ENCODE measurements around the gene ISG15. TPM values are rescaled to one million over a fixed set of nuclear protein-coding genes. Genes with fewer than 3 reads are reported as not detected.
"Not testable (repeated sequence)": the region's sequence is repeated elsewhere in the genome, so short reads cannot be mapped to it uniquely, and the experiment has no call there.

ISG15 gene
- total RNA-seq, 2 donors from 2014 or later: 81.0 to 197 TPM

- no peaks in the 10 kb centered on the region for H3K9me3 Mint-ChIP-seq
- no peak for DNase-seq
These were observed 33.1 kb upstream of the ISG15 start for GRCh38 chr1:980137-980571.

DNA sequence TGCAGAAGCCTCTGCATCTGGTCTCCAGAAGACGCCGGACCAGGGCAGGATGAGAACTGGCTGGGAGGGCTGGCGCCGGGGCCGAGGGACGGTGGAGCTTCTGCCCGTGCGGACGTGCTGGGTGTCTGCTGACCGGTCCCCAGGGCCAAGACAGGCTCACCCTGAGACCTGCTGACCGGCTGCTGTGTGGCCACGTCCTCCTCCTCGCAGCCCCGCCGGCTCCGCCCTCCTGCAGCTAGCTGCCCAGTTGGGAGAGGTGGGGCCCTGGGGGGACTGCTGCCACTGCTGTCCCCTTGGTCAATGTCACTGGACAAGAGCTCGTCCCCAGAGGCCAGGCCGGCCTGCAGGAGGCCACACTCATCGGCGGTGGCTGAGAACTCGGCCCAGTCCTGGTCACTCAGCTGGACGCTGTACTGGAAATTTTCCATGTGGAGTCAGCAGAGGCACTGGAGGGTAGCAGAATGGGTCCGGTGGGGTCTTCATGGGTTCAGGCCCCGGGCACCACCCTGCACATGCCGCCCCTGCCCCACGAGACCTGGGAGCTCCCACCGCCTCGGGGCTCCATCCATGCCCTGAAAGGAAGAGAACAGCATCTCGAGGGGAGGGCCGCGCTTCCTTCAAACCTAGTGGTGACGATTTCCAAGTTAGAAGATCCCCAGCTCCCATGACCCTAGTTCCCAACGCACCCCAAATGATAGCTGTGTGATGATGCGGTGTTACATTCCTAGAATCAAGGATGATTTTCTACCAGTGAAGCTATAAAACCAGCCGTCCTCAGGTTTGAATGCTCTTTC, 32.5 kb upstream of the ISG15 start:
- H3K9me3 Mint-ChIP-seq: no peaks in the 10 kb centered on the region
- no peaks in the 10 kb centered on the region for H3K4me1 Mint-ChIP-seq (ENCODE audit: low read depth)
- no peak for DNase-seq
- H3K4me3 Mint-ChIP-seq: no peak overlapping the region
- no peak for ATAC-seq (replicated peaks in 1 of 2)
- peaks cover 12% of the 10 kb centered on the region for H3K27me3 Mint-ChIP-seq (ENCODE audit: low read depth)
- no peak overlapping the region for H3K27ac Mint-ChIP-seq
- no peaks in the 10 kb centered on the region for H3K36me3 Mint-ChIP-seq (ENCODE audit: insufficient read depth in 2 of 2)

More at GRCh38 chr1:980137-980571, 33.1 kb upstream of the ISG15 start:
- Mint-ChIP-seq H3K4me3 (no peak overlapping the region), H3K27me3 (ENCODE audit: low read depth) (peaks cover 18% of the 10 kb centered on the region), H3K4me1 (ENCODE audit: low read depth) (no peaks in the 10 kb centered on the region), H3K27ac (no peak overlapping the region), H3K36me3 (ENCODE audit: insufficient read depth in 2 of 2) (no peaks in the 10 kb centered on the region)
- no peak for ATAC-seq (replicated peaks in 1 of 2)

DNA sequence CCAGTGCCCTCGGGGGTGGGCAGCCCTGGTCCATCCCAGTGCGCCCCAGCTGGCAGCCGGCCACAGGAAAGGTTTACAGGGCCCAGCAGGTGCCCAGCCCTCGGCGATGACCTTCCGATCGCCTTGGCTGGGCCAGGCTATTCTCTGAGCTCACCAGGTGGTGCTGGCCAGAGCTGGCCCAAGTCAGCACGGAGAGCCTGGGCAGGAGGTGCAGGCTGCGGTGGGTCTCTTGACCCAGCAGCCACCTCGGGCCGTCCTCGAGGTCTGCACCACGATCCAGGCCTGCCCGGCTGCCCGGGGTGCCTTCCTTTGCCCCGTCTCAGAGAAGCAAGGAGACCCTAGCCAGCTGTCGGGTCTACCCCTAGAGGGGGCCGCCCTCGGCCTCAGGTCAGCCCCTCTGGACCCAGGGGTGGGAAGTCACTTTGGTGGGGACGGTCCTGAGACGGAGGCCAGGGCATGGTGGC, 31.8 kb upstream of the ISG15 start:
- ATAC-seq (replicated peaks in 1 of 2): no peak
- no peak for DNase-seq
- Mint-ChIP-seq H3K4me1 (ENCODE audit: low read depth) (no peaks in the 10 kb centered on the region), H3K27me3 (ENCODE audit: low read depth) (peaks cover 10% of the 10 kb centered on the region), H3K9me3 (no peaks in the 10 kb centered on the region), H3K27ac (no peak overlapping the region), H3K36me3 (ENCODE audit: insufficient read depth in 2 of 2) (no peaks in the 10 kb centered on the region), H3K4me3 (no peak overlapping the region)

GRCh38 chr1:981955-982558, 31.2 kb upstream of the ISG15 start, which contains the start of gene PERM1:
Gene PERM1 (minus strand): TSS chr1:982093. CDS start chr1:981029, 1,064 bp downstream.
- Mint-ChIP-seq H3K4me1 (ENCODE audit: low read depth) (no peaks in the 10 kb centered on the region), H3K27ac (no peak within 1 kb of the TSS), H3K27me3 (ENCODE audit: low read depth) (peaks cover 10% of the 10 kb centered on the region), H3K36me3 (ENCODE audit: insufficient read depth in 2 of 2) (no peaks in the 10 kb centered on the region), H3K9me3 (no peaks in the 10 kb centered on the region), H3K4me3 (no peak within 1 kb of the TSS)
- DNase-seq (no peak), ATAC-seq (replicated peaks in 1 of 2) (no peak)

DNA sequence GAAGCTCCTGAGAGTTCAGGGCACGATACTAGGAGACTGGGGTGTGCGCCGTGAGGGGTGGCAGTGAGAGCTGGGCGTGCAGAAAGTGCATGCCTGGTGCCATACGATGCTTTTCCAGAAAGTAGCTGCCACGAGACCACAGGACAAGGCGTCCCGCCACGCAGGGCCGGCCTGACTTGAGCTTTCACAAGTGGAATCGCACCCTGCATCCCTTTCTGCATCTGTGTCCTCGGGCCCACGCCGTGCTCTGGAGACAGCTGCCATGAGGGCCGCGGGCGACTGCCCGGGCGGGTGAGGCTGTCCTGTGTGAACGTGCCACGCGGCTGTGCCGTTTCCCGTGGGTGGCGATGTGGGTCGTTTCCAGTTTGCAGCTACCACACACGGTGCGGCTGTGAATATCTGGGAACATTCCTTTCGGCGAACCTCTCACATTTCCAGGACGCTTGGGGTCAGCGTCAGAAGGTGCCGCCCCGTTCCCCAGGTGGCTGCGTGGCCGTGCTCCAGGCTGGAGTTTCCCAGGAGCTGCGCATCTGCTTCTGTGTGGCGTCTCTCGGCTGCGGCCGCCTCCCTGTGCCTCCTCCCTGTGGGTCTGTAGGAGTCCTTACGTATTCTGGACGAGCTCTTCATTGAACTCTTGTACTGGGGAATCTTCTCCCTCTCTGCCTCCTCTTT, 30.4 kb upstream of the ISG15 start:
- Mint-ChIP-seq H3K9me3 (no peaks in the 10 kb centered on the region), H3K27me3 (ENCODE audit: low read depth) (peaks cover 10% of the 10 kb centered on the region), H3K4me1 (ENCODE audit: low read depth) (no peaks in the 10 kb centered on the region), H3K4me3 (no peak overlapping the region), H3K27ac (no peak overlapping the region), H3K36me3 (ENCODE audit: insufficient read depth in 2 of 2) (no peaks in the 10 kb centered on the region)
- no peak for DNase-seq
- no peak for ATAC-seq (replicated peaks in 1 of 2)

DNA sequence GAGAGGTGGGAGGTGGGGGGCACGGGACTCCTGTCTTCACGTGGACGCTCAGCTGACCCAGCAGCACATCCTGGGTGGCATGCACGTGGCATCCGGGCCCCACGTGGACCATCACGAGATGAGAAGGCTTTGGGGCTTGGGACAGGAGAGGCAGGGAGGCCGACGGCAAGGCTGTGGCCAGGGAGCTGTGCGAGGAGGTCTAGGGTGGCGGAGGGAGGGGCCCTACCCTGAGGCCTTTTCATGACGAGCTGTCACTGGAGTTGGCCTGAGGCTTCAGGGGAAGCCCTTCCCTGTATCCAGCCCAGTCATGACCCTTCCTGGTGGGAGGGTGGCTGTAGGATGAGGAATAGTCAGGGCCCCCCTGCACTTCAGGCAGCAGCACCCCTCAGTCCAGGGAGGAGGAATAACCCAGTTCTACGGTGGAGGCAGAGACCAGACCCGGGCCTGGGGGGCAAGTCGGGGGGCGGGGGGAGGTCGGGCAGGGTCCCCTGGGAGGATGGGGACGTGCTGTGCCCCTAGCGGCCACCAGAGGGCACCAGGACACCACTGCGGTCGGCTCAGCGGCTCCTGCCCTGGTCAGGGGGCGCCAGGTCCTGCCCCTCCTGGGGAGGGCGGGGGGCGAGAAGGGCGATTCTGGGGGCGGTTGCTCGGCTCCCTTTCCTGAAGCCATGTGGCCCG, 29.4 kb upstream of the ISG15 start:
- ATAC-seq (replicated peaks in 1 of 2) (peak; percentile 83 to 87), DNase-seq (peak; percentile 70 to 74)
- Mint-ChIP-seq H3K4me1 (ENCODE audit: low read depth) (peaks cover under 1% of the 10 kb centered on the region), H3K27ac (no peak overlapping the region), H3K9me3 (no peaks in the 10 kb centered on the region), H3K4me3 (no peak overlapping the region), H3K27me3 (ENCODE audit: low read depth) (peaks cover 17% of the 10 kb centered on the region), H3K36me3 (ENCODE audit: insufficient read depth in 2 of 2) (no peaks in the 10 kb centered on the region)

DNA sequence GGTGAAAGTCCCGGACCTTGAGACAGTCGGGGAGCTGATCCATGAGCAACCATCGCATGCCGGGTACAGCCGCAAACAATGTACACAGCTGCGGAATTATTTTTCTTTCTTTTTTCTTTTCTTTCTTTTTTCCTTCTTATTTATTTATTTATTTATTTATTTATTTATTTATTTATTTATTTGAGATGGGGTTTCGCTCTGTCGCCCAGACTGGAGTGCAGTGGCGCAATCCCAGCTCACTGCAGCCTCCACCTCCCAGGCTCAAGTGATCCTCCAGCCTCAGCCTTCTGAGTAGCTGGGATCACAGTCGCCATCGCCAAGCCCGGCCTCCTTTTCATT, 28.9 kb upstream of the ISG15 start:
- DNase-seq (no peak), ATAC-seq (replicated peaks in 1 of 2) (no peak)
- peaks cover 0 to 2% of the 10 kb centered on the region in 2 donors for H3K36me3 Mint-ChIP-seq (ENCODE audit: insufficient read depth in 2 of 2)
- H3K4me1 Mint-ChIP-seq (ENCODE audit: low read depth): peaks cover 5% of the 10 kb centered on the region
- no peaks in the 10 kb centered on the region for H3K9me3 Mint-ChIP-seq
- H3K27ac Mint-ChIP-seq: no peak overlapping the region
- H3K27me3 Mint-ChIP-seq (ENCODE audit: low read depth): peaks cover 22% of the 10 kb centered on the region
- H3K4me3 Mint-ChIP-seq: no peak overlapping the region

GRCh38 chr1:985126-985525, 28.2 kb upstream of the ISG15 start:
- H3K4me3 Mint-ChIP-seq: no peak overlapping the region
- H3K27ac Mint-ChIP-seq: no peak overlapping the region
- peaks cover 5% of the 10 kb centered on the region for H3K4me1 Mint-ChIP-seq (ENCODE audit: low read depth)
- peaks cover 28% of the 10 kb centered on the region for H3K27me3 Mint-ChIP-seq (ENCODE audit: low read depth)
- H3K9me3 Mint-ChIP-seq: no peaks in the 10 kb centered on the region
- H3K36me3 Mint-ChIP-seq (ENCODE audit: insufficient read depth in 2 of 2): peaks cover 0 to 2% of the 10 kb centered on the region in 2 donors
- no peak for DNase-seq
- no peak for ATAC-seq (replicated peaks in 1 of 2)

DNA sequence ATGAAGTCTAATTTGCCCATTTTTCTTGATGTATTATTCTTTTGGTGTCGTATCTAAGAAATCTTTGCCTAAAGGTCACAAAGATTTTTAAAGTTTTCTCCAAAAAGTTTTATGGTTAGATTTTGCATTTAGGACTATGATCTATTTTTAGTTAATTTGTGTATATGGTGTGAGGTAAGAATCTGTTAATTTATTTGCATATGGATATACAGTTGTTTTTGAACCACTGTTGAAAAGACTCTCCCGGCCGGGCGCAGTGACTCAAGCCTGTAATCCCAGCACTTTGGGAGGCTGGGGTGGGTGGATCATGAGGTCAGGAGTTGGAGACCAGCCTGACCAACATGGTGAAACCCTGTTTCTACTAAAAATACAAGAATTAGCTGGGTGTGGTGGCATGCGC, 25.2 kb upstream of the ISG15 start:
- Mint-ChIP-seq H3K4me1 (ENCODE audit: low read depth) (peaks cover 27% of the 10 kb centered on the region), H3K27me3 (ENCODE audit: low read depth) (peaks cover 28% of the 10 kb centered on the region), H3K36me3 (ENCODE audit: insufficient read depth in 2 of 2) (peaks cover 3 to 11% of the 10 kb centered on the region in 2 donors)
- not testable (repeated sequence) for H3K27ac Mint-ChIP-seq; H3K9me3 Mint-ChIP-seq; DNase-seq; ATAC-seq (replicated peaks in 1 of 2); H3K4me3 Mint-ChIP-seq

- H3K36me3 Mint-ChIP-seq (ENCODE audit: insufficient read depth in 2 of 2): peaks cover 3 to 11% of the 10 kb centered on the region in 2 donors
- not testable (repeated sequence) for H3K4me3 Mint-ChIP-seq; ATAC-seq (replicated peaks in 1 of 2); H3K27ac Mint-ChIP-seq; H3K9me3 Mint-ChIP-seq; DNase-seq
- H3K27me3 Mint-ChIP-seq (ENCODE audit: low read depth): peaks cover 36% of the 10 kb centered on the region
- H3K4me1 Mint-ChIP-seq (ENCODE audit: low read depth): peaks cover 39% of the 10 kb centered on the region
These were observed 22.0 kb upstream of the ISG15 start for GRCh38 chr1:991275-991674.

DNA sequence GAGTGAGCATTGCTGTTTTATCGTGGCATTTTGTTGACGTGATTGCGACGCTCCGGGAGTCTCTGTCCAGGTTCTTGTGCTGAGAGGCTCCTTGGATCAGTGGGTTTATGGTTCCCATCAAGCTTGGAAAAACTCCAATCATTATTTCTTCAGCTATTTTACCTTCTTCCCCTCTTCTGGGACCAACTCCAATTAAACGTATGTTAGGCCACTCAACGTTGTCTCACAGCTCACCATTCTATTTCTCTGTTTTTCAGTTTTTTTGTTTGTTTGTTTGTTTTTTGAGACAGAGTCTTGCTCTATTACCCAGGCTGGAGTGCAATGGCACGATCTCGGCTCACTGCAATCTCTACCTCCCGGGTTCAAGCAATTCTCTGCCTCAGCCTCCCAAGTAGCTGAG, 21.4 kb upstream of the ISG15 start:
- H3K4me3 Mint-ChIP-seq: peak overlapping the region in 1 of 2 donors; percentile 64
- peaks cover 3 to 11% of the 10 kb centered on the region in 2 donors for H3K36me3 Mint-ChIP-seq (ENCODE audit: insufficient read depth in 2 of 2)
- no peak overlapping the region for H3K27ac Mint-ChIP-seq
- peaks cover 0 to 2% of the 10 kb centered on the region in 2 donors for H3K9me3 Mint-ChIP-seq
- no peak for DNase-seq
- ATAC-seq (replicated peaks in 1 of 2): no peak
- H3K27me3 Mint-ChIP-seq (ENCODE audit: low read depth): peaks cover 38% of the 10 kb centered on the region
- peaks cover 39% of the 10 kb centered on the region for H3K4me1 Mint-ChIP-seq (ENCODE audit: low read depth)

DNA sequence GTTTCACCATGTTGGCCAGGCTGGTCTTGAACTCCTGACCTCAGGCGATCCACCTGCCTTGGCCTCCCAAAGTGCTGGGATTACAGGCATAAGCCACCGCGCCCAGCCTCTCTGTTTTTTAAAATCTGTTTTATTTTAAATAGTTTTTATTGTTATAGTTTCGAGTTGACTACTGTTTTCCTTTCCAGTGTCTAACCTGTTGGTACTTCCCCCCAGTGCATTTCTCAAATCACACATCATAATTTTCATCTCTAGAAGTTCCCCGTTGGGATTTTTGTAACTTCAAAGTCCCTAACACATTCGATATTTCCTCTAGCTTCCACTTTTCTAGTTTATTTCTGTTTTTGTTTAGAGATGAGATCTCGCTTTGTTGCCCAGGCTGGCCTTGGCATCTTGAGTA, 20.9 kb upstream of the ISG15 start:
- DNase-seq (no peak), ATAC-seq (replicated peaks in 1 of 2) (peak; percentile 55 to 72)
- peaks cover 0 to 2% of the 10 kb centered on the region in 2 donors for H3K9me3 Mint-ChIP-seq
- H3K4me3 Mint-ChIP-seq: peak overlapping the region; percentile 36 to 64
- peaks cover 39% of the 10 kb centered on the region for H3K4me1 Mint-ChIP-seq (ENCODE audit: low read depth)
- H3K27me3 Mint-ChIP-seq (ENCODE audit: low read depth): peaks cover 43% of the 10 kb centered on the region
- peaks cover 3 to 11% of the 10 kb centered on the region in 2 donors for H3K36me3 Mint-ChIP-seq (ENCODE audit: insufficient read depth in 2 of 2)
- no peak overlapping the region for H3K27ac Mint-ChIP-seq
